Fibroblast of skin of right quadriceps (primary cell): ENCODE measurements around the gene IGSF5.
"Not testable (repeated sequence)": the region's sequence is repeated elsewhere in the genome, so short reads cannot be mapped to it uniquely, and the experiment has no call there.

Experiments
- DNase-seq: peaks from one replicate; pipeline ENCODE4 v3.0.0-alpha.2; 2013

IGSF5 gene

GRCh38 chr21:39739531-39739930 lies 5.5 kb upstream of the IGSF5 start:
- DNase-seq: not testable (repeated sequence)

DNA sequence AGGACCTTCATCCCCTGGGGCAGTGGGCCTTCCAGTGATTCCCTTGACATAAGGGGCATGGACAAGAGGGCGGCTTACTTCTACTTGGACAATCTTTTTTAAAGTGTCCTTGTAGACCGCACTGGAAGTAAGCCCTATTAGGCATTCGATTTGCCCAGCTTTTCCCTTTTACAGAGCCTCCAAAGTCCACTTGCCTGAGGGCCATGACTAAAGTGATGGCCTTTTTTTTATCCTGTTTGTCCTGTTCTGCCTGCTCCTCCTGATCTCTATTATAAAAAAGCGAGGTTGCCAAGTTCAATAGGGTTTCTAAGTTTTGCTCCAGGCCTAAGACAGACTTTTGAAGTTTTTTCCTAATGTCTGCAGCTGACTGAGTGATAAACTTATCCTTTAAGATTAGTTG lies 2.4 kb upstream of the IGSF5 start:
- not testable (repeated sequence) for DNase-seq

GRCh38 chr21:39745332-39745731 lies 349 bp downstream of the IGSF5 start:
- DNase-seq: not testable (repeated sequence)

DNA sequence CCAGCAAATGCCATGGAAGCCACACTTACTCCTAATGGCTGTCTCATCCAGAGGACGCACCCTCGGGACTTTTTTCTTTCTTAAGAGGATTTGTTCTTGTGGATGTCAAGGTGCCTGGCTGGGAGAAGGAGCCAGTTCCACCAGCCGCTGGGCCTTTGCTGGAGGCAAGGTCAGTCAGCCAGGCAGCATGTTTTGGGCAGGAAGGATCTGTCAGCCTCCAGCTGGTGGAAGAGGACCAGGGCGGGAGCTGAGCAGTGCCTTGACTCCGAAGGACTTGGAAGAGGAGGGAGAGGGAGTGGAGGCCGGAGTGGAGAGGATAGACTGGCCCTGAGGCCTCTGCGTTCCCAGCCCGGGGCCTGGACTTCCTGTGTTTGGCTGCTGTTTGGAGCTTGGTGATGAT lies 5.7 kb downstream of the IGSF5 start:
- DNase-seq: no peak

GRCh38 chr21:39754811-39755210 lies 9.8 kb downstream of the IGSF5 start:
- DNase-seq: no peak

DNA sequence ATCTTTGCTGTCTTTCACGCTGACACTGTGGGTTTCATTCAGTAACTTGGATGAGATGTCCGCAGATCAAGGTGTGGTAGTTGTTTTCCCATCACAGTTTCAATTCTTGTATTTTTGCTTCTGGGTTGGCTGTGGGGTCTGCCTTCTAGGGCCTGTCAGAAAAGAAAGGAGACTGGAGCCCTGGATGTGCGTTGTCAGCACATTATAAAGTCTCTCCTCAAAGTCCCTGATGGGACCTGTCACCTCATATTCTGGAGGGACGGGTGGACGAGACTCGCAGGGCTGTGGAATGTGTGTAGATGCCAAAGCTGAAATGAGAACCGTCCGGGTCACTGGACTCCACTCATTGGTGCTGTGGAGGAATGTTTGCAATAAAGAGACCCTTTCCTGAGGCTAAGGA lies 11.3 kb downstream of the IGSF5 start:
- DNase-seq: no peak

- DNase-seq: no peak
Measured at GRCh38 chr21:39763272-39763970, 18.4 kb downstream of the IGSF5 start.

DNA sequence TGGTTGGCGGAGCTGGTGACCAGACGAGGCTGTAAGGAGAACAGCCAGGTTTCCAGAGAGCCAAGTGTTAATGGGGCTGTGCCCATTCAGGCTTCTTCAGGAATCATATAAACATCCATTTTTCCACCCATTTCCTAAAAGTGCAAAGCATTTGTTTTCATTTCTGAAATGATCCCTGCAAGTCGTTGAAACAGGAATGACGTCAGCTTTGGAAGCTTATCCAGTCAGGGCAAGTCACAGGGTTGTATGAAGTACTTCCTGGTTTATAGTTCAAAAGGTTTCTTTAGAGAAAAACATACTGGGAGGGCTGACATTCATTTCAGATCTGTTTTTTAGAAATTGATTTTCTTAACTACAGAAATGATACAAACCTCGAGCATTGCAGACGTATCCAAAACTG lies 29.2 kb downstream of the IGSF5 start:
- DNase-seq: no peak

- DNase-seq: no peak
Measured at GRCh38 chr21:39775816-39776215, 30.8 kb downstream of the IGSF5 start.

DNA sequence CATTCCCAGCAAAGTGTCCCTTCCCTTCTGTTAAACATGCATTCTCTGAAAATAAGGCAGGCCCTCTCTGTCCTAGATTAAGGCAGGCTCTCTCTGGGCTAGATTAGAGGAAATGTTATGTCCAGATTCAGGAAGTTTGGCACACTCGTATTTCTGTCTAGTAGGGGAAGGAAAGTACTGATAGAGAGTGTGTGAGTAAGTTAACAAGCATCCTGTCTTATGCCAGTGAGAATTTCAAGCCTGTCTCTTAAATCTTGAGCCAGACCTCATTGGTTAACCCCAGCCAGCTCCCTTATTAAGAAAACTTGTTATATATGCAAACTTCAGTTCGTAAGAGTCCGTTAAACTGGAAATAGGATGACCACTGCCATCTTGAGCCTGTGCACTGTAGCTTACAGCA lies 31.6 kb downstream of the IGSF5 start:
- peak; percentile 66 for DNase-seq

GRCh38 chr21:39781331-39781730 lies 36.3 kb downstream of the IGSF5 start:
- no peak for DNase-seq

DNA sequence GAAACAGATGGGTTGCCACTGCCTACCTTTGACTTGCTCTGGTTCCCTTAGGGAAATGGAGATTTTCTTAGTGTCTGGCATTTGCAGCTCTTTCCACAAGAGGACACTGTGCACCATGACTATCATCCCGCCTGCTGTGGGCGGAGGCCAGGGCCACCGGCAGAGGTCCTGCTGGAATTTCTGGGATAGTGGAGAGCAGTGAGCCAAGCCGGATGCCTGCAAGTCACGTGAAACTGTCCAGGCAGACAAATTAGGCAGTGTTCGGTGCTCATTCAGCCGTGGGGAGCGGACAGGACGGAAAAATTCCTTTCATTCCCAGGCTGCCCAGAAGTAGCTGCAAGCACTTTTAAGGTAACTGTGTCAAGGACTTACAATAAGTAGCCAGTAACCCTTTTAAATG lies 43.4 kb downstream of the IGSF5 start:
- DNase-seq: peak; percentile 85

GRCh38 chr21:39796466-39796865 lies 51.5 kb downstream of the IGSF5 start:
- DNase-seq: no peak

DNA sequence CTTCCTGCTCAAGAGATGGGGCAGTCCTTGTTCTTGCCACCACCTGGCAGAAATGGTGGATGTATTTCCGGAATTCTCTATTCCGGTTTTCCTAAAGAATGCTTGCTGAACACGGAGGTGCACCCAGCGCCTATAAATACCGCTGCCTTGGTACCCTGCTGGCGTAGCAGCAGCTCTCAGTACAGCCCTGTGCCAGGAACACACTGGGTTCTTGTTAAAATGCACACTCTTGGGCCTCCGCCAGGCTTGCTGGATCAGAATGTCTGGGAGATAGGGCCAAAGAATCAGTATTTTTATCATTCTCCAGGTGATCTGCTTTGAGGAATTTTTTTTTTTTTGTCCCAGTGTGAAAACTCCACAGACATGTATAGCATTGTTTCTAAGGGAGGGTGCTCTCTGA lies 54.2 kb downstream of the IGSF5 start:
- no peak for DNase-seq

DNA sequence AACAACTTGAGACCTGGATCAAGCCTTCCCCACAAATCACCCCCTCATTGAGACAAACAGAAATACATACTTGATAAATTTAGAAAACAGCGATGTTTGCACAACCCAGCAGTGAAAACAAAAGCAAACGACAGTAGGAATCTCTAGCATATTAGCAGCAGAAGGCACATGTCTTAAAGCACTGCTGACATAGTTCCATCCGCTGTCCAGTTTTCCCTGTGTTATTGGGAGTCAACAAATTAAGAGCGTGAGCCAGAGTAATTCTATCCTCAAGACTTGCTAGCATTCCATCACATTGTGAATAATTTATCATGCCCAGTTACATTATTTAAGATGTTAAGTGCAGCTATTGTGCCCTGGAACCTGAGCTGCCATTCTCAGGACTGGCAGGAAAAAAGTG lies 55.3 kb downstream of the IGSF5 start:
- DNase-seq: no peak

DNA sequence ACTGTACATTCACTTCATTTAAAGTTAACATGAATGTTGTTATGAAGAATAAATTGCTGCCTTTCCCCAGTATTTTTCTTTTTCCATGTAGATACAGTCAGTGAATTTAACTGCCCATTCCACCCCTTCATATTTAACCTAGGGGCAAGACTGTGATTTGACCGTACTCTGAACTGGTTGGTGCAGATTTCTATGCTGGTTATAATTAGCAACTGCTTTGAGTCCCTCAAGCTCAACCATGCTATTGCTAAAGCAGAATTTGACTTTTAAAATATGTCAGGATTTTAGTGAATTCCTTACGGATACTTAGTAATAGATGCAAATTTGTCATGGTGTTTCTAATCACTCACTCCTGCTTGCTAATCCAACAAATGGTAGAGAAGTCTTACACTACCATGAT lies 57.2 kb downstream of the IGSF5 start:
- DNase-seq: no peak

- no peak for DNase-seq
Measured at GRCh38 chr21:39803393-39803792, 58.4 kb downstream of the IGSF5 start.

DNA sequence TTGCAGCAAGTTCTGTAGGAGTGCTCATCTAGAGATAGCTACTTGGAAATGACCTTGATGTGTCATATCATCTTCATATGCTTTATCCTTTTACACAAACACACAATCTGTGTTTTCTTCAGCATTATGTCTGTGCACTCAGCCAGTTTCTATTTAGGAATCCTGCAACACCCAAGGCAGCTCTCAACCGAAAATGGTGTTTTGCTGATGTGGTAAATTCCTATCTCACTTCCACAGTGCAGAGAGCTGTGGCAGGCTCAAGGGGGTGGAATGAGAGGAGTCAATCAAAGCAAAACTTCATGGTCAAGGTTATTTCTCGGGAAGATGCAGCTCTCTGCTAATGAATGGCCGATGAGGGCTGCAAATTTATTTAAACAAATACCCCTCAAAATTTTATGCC lies 59.3 kb downstream of the IGSF5 start:
- no peak for DNase-seq

DNA sequence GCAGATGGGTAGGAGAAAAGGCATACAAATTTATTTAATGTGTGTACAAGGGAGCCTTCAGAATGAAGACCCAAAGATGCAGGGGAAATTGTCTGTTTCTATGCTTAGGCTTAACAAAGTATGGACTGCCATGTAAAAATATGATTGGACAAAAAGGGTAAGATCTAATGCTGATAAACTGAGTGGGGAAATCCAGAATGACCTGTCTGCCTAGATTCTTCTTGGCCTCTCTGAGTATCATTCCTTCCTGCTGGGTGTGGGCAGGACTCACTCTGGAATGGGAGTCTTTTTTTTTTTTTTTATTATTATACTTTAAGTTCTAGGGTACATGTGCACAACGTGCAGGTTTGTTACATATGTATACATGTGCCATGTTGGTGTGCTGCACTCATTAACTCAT lies 61.0 kb downstream of the IGSF5 start:
- no peak for DNase-seq

GRCh38 chr21:39807738-39808137 lies 62.8 kb downstream of the IGSF5 start:
- no peak for DNase-seq

DNA sequence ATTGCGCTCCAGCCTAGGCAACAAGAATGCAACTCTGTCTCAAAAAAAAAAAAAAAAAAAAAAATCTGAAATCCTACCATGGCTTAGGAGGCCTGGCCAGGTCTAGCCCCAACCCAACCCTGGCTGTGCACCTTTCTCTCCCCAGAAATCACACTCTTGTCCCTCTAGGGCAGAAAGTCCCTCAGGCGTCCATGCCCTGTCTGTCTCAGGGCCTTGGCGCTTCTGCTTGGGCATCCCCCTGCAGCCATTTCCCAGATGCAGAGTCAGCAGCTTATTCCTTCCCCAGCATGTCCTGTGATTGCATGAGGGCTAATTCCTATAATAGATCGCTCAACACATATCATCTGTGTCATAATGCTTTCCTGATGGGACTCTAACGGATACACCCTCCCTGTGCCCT lies 65.0 kb downstream of the IGSF5 start:
- DNase-seq: no peak

GRCh38 chr21:39812983-39813382 lies 68.0 kb downstream of the IGSF5 start:
- DNase-seq: no peak

DNA sequence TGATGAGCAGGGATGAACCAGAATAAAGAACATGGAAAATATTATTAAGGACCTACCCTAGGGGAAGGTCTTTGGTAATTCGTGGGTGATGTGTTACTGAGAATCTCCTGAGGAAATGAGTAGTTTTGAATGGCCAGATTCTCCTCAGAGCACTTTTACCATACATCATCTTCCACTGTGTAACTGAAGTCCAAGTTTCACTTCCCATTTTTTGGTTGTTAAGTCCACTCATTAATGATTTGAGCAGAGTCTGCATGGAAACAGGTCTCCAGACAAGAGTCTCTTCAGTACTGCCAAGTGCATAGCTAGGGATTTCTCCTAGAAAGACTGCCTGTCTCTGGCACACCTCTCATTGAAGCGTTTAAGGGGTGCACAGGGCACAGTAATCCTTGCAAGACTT lies 73.6 kb downstream of the IGSF5 start:
- DNase-seq: no peak

DNA sequence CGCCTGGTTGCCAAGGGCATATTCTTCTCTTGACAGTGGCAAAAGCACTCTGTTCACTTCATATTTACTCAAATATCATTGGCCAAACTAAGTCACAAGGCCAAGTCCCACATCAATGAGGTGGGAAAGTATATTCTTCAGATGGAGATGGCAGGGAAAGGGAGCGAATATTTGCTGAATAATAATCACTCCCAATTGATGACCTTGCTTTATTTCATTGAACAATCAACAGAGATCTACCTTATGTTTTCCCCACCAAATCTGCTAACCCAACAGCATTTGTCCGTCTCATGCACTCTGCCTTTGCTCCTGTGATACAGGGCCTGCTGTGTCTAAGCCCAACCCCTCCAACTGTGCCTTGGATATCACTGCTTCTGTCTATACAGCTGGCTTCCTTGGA lies 77.1 kb downstream of the IGSF5 start:
- DNase-seq: no peak

DNA sequence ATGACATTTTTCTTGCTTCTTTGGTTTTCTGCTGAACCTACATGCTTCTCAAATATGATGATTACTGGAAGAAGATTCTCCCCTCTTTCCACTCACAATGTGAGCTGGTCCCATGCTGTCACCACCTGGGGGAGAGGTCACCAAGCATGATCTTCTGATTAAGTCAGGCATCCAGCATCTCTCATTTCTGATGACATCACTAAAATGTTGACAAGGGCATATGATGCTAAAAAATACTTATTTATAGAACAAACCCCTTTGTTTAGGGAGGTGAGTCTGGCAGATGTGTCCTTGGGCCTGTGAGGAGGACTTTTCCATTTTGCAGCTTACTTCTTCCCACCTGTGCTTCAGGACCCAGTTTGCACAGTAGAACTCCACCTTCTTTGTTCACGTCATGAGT lies 80.3 kb downstream of the IGSF5 start:
- DNase-seq: no peak

DNA sequence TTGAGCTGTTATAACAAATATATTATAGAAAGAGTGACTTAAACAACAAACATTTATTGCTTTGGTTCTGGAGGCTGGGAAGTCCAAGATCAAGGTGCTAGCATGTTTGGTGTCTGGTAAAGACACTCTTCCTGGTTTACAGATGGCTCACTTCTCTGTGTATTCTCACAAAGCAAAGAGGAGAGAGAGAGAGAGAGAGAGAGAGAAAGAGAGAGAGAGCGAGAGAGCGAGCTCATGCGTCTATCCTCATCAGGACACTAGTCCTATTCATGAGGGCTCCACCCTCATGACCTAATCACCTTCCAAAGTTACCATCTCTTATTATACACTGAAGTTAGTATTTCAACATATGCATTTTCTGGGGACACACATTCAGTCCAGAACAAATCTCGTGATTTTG lies 89.6 kb downstream of the IGSF5 start:
- DNase-seq: no peak
